ENCODE results near the gene DHX40. TPM values are rescaled to one million over a fixed set of nuclear protein-coding genes. Genes with fewer than 3 reads are reported as not detected.

Gene DHX40
- total RNA-seq, 1 experiment from 2014 or later: 16.2 TPM

GRCh38 chr17:59616253-59616920, 51.0 kb downstream of the DHX40 start:
- TF ChIP-seq SIN3A (IDR thresholded peaks at IDR 0.05; ENCODE audit: borderline replicate concordance, insufficient read depth, low read depth, low read length) (no peak), CTCF (IDR thresholded peaks at IDR 0.05) (no peak), POLR2AphosphoS5 (IDR thresholded peaks at IDR 0.05; ENCODE audit: low read depth, low read length) (no peak), REST (IDR thresholded peaks at IDR 0.05; ENCODE audit: insufficient read depth in 1 of 2, low read depth in 2 of 2, low read length in 1 of 2) (no peak), TCF7L2 (IDR thresholded peaks at IDR 0.05; ENCODE audit: low read depth, low read length) (no peak)
- intact Hi-C loops (cut with micrococcal nuclease; ENCODE audit: unreplicated experiment): no loop called here
- POLR2A ChIA-PET: interaction anchor here (0.7 kb wide), 1 partner anchor 446 kb away, joined by 5 read pairs; no protein-coding TSS in a partner anchor

GRCh38 chr17:59617156-59617732, 51.8 kb downstream of the DHX40 start:
- ChIA-PET CTCF (no interaction called here), POLR2A (interaction anchor here (0.5 to 0.6 kb wide), 2 partner anchors 17 to 219 kb away, joined by 3 read pairs; no protein-coding TSS in a partner anchor)
- BruUV-seq (replicated peaks): no TSS peak
- H3K27me3 ChIP-seq (ENCODE audit: control insufficient read depth, insufficient read depth, low read length): no peaks in the 10 kb centered on the region
- peak overlapping the region in 1 of 2 experiments; percentile 98; a peak in 1 of 4 replicates for H3K4me3 ChIP-seq (ENCODE audit: low read depth in 2 of 2, low read length in 2 of 2)
- in situ Hi-C loops (cut with HindIII; ENCODE audit: low pct_unique_long_range_greater_than_20kb, low sequenced_read_pairs): no loop called here
- H3K9me3 ChIP-seq (ENCODE audit: control insufficient read depth, insufficient read depth, low read depth, low read length): no peaks in the 10 kb centered on the region
- peaks cover 17% of the 10 kb centered on the region for H3K36me3 ChIP-seq (ENCODE audit: control insufficient read depth, insufficient read depth, low read length)
- no peak for ATAC-seq
- H3K4me1 ChIP-seq (ENCODE audit: control insufficient read depth, insufficient read depth, low read length): peaks cover 16% of the 10 kb centered on the region
- no peak for DNase-seq (ENCODE audit: low read depth, low spot score)
- intact Hi-C loops (cut with micrococcal nuclease; ENCODE audit: unreplicated experiment): no loop called here
- TF ChIP-seq SIN3A (IDR thresholded peaks at IDR 0.05; ENCODE audit: borderline replicate concordance, insufficient read depth, low read depth, low read length): no peak
- no peak for TF ChIP-seq CTCF (IDR thresholded peaks at IDR 0.05)
- no peak for TF ChIP-seq REST (IDR thresholded peaks at IDR 0.05; ENCODE audit: insufficient read depth in 1 of 2, low read depth in 2 of 2, low read length in 1 of 2)
- TF ChIP-seq POLR2AphosphoS5 (IDR thresholded peaks at IDR 0.05; ENCODE audit: low read depth, low read length): no peak
- TF ChIP-seq TCF7L2 (IDR thresholded peaks at IDR 0.05; ENCODE audit: low read depth, low read length): no peak
- H3K27ac ChIP-seq (ENCODE audit: low read length): 0 out of 2 replicates have a peak overlapping the region, but pooled peaks have one; percentile 99

More at GRCh38 chr17:59616253-59616920, 51.0 kb downstream of the DHX40 start:
- H3K4me3 ChIP-seq (ENCODE audit: low read depth in 2 of 2, low read length in 2 of 2): no peak overlapping the region
- peaks cover 11% of the 10 kb centered on the region for H3K4me1 ChIP-seq (ENCODE audit: control insufficient read depth, insufficient read depth, low read length)
- in situ Hi-C loops (cut with HindIII; ENCODE audit: low pct_unique_long_range_greater_than_20kb, low sequenced_read_pairs): no loop called here
- DNase-seq (ENCODE audit: low read depth, low spot score) (no peak), ATAC-seq (no peak)
- CTCF ChIA-PET: no interaction called here
- no peaks in the 10 kb centered on the region for H3K27me3 ChIP-seq (ENCODE audit: control insufficient read depth, insufficient read depth, low read length)
- no peaks in the 10 kb centered on the region for H3K9me3 ChIP-seq (ENCODE audit: control insufficient read depth, insufficient read depth, low read depth, low read length)
- H3K27ac ChIP-seq (ENCODE audit: low read length): no peak overlapping the region
- H3K36me3 ChIP-seq (ENCODE audit: control insufficient read depth, insufficient read depth, low read length): peaks cover 17% of the 10 kb centered on the region
- BruUV-seq (replicated peaks): no TSS peak
